ENCODE results near the gene POPDC2. TPM values are rescaled to one million over a fixed set of nuclear protein-coding genes. Genes with fewer than 3 reads are reported as not detected.

Gene POPDC2
- total and polyA plus RNA-seq, 10 of the 15 experiments (the other 5 are each of a cell fraction or from before 2014, with no cell fraction given) = 1.8 to 12.7 (median 3.5) TPM

GRCh38 chr3:119613872-119614271 lies 46.5 kb downstream of the POPDC2 start (continued):
- TF ChIP-seq ZBTB4 (CRISPR knock-in tag; IDR thresholded peaks at IDR 0.05) (no peak), NFIC (IDR thresholded peaks at IDR 0.05; ENCODE audit: low read depth, low read length) (peak; percentile 40; the same call in 1 of the 2 replicates), STAT1 (conservative IDR thresholded peaks at IDR 0.05) (no peak), TCF12 (IDR thresholded peaks at IDR 0.05; ENCODE audit: low read depth, low read length) (0 out of 2 replicates have a peak, but pooled peaks have one; percentile 10)
- TF ChIP-seq, protein P1, sequence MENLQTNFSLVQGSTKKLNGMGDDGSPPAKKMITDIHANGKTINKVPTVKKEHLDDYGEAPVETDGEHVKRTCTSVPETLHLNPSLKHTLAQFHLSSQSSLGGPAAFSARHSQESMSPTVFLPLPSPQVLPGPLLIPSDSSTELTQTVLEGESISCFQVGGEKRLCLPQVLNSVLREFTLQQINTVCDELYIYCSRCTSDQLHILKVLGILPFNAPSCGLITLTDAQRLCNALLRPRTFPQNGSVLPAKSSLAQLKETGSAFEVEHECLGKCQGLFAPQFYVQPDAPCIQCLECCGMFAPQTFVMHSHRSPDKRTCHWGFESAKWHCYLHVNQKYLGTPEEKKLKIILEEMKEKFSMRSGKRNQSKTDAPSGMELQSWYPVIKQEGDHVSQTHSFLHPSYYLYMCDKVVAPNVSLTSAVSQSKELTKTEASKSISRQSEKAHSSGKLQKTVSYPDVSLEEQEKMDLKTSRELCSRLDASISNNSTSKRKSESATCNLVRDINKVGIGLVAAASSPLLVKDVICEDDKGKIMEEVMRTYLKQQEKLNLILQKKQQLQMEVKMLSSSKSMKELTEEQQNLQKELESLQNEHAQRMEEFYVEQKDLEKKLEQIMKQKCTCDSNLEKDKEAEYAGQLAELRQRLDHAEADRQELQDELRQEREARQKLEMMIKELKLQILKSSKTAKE (IDR thresholded peaks at IDR 0.05; ENCODE audit: low read depth, poor library complexity, severe bottlenecking) = no peak
- TF ChIP-seq, protein P2, sequence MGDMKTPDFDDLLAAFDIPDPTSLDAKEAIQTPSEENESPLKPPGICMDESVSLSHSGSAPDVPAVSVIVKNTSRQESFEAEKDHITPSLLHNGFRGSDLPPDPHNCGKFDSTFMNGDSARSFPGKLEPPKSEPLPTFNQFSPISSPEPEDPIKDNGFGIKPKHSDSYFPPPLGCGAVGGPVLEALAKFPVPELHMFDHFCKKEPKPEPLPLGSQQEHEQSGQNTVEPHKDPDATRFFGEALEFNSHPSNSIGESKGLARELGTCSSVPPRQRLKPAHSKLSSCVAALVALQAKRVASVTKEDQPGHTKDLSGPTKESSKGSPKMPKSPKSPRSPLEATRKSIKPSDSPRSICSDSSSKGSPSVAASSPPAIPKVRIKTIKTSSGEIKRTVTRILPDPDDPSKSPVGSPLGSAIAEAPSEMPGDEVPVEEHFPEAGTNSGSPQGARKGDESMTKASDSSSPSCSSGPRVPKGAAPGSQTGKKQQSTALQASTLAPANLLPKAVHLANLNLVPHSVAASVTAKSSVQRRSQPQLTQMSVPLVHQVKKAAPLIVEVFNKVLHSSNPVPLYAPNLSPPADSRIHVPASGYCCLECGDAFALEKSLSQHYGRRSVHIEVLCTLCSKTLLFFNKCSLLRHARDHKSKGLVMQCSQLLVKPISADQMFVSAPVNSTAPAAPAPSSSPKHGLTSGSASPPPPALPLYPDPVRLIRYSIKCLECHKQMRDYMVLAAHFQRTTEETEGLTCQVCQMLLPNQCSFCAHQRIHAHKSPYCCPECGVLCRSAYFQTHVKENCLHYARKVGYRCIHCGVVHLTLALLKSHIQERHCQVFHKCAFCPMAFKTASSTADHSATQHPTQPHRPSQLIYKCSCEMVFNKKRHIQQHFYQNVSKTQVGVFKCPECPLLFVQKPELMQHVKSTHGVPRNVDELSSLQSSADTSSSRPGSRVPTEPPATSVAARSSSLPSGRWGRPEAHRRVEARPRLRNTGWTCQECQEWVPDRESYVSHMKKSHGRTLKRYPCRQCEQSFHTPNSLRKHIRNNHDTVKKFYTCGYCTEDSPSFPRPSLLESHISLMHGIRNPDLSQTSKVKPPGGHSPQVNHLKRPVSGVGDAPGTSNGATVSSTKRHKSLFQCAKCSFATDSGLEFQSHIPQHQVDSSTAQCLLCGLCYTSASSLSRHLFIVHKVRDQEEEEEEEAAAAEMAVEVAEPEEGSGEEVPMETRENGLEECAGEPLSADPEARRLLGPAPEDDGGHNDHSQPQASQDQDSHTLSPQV (IDR thresholded peaks at IDR 0.05) = no peak
